ENCODE data around the gene ZRSR2.
"Not testable (repeated sequence)": the region's sequence is repeated elsewhere in the genome, so short reads cannot be mapped to it uniquely, and the experiment has no call there.

ZRSR2 gene

GRCh38 chrX:15804563-15804962 is 14.3 kb downstream of the ZRSR2 start:
- DNase-seq (ENCODE audit: low read depth), result no peak

DNA sequence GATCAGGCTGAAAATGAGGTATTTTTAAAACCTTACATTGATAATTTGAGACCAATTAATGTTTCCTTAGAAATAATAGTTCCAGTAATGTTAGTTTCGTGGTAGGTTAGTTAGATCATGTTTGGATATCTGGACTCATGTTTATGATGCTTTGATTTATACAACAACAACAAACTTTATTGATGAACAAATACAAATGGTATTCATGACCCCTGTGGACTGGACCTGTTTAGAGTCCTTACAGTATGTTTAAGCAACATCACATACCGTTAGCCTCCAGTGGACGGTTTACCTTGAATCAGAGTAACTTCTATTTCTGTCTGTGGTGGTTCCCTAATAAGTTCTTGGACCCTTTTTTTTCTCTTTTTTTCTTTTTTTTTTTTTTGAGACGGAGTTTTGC is 18.0 kb downstream of the ZRSR2 start:
- no peak for DNase-seq (ENCODE audit: low read depth)

DNA sequence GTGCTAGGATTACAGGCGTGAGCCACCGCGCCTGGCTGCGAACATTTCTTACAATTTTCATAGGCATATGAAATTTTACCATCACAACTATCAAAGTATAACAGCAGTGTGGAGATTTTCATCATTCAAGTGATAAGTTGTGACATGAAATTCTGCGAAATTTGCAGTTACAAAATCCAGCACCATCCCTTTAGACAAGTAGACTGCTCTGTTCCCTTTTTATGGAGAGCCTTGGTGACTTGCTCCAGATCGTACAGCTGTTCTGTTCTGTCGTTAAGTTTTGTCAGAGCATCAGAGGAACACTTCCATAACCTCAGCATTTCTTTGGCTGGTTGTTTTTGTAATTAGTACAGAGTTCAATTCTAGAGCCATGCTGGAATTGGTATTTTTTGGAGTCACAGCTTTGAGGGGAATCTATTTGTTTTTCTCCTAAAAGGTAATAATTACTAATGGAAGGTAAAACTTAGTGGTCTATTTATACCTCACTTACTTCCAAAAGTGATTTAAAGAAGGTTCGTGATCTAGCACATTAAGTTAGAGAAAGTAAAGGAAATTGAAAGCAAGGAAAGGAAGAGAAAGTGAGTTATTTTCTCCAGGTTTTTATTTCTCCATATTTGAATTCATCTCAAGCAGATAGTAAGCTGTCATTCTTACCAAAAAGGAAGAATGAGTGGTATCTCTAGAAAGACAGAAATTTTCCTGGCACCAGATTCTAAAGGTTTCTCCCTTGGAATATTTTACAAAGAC is 22.1 kb downstream of the ZRSR2 start:
- no peak for DNase-seq (ENCODE audit: low read depth)

GRCh38 chrX:15813416-15813815 is 23.1 kb downstream of the ZRSR2 start:
- DNase-seq (ENCODE audit: low read depth), result no peak

DNA sequence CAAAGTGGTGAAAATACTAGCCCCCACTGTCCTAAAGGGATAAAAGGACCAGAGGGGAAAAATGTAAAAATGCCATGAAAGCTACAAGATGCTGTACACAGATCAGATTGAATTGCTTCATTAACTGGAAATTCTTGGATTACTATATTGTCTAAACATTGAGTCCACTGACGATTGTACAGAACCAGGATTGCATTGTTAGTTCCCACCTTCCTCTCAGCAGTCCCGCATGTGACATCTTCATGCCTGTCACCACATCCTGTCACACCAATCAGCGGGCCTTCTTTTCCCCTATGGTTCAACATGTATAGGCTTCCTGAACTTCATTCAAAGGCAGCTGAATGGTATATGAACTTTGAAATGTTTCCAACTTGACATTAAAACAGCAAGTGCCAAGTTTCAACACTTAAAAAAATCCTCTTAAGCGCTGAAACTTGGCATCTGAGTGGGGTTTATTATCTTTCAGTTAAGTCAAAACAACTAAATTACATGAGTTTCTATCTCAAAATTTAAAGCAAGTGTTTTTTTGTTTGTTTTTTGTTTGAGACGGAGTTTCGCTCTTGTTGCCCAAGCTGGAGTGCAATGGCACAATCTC is 24.6 kb downstream of the ZRSR2 start:
- no peak for DNase-seq (ENCODE audit: low read depth)

DNA sequence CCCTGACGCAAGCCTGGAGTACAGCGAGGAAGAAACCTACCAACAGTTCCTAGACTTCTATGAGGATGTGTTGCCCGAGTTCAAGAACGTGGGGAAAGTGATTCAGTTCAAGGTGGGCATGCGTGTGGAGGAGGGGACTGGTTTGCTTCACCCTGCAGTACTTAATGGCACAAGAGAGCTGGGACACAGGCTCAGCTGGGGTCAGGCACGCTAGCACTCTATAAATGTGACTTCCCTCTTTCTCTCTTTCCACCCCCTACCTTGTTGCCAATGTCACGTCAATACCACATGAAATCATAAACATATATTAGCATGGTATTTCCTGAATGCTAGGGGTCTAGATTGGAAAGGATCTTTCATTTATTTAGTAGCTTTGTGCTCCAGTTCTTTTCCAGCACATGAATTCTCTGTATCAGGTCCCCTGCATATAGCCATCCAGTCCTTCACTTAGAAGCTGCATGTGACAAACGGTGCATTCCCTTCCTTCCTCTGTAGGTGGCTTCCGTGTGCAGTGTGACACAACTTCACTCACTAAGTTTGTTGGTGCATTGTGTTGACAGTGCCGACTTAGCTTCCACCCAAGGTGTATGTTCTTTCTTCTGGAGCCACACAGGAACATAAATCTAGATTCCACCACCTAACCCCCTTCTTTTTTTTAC is 25.6 kb downstream of the ZRSR2 start:
- DNase-seq (ENCODE audit: low read depth), result no peak

- no peak for DNase-seq (ENCODE audit: low read depth)
These were observed 26.1 kb downstream of the ZRSR2 start for GRCh38 chrX:15816438-15816809.

- peak; percentile 29 for DNase-seq (ENCODE audit: low read depth)
These were observed 26.6 kb downstream of the ZRSR2 start for GRCh38 chrX:15816886-15817285.

- no peak for DNase-seq (ENCODE audit: low read depth)
These were observed 30.1 kb downstream of the ZRSR2 start for GRCh38 chrX:15820106-15821073.

- DNase-seq (ENCODE audit: low read depth), result no peak
These were observed 32.6 kb downstream of the ZRSR2 start for GRCh38 chrX:15822922-15823321.

DNA sequence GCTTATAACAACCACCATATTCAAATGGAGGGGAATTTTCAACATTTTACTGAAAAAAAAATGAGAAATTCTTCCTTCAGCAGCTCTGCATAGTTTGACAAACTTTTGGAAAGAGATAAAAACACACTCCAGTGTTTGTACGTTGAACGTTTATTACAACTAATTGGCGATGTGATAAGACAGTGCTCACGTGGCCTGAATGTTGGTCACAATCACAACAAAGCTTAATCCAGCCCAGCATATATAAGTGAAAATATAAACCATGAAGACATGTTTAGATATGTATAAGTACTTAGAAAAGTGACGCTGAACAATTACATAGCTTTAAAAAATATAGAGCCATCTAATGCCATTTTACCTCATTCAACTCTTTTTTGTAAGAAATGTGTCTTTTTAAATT is 35.7 kb downstream of the ZRSR2 start:
- DNase-seq (ENCODE audit: low read depth), result no peak

DNA sequence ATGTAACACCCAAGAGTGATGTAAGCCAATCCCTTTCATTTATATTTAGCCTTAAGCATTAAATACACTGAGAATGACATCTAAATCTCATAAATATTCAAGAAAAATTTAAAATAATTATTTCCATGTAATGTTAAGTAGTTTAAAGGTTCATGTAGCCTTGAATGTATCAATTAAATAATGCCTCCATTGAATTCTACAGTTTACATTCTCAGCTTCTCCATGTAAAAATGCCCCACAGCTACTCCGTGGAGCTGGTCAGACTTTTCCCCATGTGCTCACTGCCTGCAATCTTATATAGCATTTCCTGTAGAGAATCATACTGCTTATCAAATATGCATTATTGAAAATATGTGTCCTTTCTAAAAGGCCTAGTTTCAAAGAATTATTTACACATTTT is 38.9 kb downstream of the ZRSR2 start:
- DNase-seq (ENCODE audit: low read depth), result no peak

- DNase-seq (ENCODE audit: low read depth), result not testable (repeated sequence)
These were observed 41.1 kb downstream of the ZRSR2 start for GRCh38 chrX:15831347-15831746.

- no peak for DNase-seq (ENCODE audit: low read depth)
These were observed 43.8 kb downstream of the ZRSR2 start for GRCh38 chrX:15834053-15834452.

DNA sequence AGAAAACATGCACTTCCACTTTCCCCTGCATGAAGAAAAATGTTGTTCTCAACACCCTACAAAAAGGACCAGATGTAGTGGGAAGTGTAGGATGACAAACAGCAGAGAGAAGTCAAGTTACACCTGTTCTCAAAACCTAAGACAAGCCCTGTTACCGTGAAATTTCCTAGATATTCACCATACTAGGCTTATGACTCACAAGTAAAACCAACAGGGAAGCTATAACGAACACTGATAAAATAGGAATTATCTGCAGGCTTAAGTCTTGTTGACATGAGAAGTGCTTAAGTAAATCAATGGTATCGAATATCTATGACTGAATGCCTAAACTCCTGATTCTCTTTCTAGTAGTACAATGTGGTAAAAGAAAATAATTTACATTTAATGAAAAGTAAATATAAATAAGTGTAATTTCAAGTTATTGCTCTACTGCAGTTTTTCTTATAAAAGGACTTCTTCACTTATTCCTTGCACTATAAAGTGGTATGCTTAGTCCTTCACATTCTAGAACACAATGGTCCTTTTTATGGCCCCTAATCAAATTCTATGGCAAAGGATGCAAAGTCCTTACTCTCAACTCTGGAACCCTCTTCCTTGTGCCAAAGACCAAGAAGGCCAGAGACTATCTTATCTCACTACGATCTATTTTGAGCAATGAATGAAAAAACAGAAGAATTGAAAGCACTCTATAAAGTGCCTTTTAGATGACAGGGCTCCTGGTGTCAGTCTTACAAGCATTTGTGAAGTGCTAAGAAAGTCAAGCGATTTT is 44.7 kb downstream of the ZRSR2 start:
- DNase-seq (ENCODE audit: low read depth), result no peak

DNA sequence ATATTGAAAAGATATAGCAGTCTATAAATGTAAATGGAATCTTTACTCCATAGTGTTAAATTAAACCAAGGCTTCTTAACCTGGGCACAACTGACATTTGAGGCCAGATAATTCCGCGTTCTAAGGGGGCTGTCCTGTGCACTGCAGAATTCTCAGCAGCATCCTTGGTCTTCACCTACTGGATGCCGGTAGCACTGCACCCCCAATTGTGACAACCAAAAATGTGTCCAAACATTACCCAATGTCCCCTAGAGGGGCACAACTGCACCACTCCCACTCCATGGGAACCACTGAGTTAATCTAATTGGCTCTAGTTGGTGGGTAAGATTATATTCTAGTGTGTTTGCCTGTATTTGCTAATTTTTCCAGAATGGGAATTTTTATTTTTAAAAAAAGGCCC is 47.7 kb downstream of the ZRSR2 start:
- no peak for DNase-seq (ENCODE audit: low read depth)

DNA sequence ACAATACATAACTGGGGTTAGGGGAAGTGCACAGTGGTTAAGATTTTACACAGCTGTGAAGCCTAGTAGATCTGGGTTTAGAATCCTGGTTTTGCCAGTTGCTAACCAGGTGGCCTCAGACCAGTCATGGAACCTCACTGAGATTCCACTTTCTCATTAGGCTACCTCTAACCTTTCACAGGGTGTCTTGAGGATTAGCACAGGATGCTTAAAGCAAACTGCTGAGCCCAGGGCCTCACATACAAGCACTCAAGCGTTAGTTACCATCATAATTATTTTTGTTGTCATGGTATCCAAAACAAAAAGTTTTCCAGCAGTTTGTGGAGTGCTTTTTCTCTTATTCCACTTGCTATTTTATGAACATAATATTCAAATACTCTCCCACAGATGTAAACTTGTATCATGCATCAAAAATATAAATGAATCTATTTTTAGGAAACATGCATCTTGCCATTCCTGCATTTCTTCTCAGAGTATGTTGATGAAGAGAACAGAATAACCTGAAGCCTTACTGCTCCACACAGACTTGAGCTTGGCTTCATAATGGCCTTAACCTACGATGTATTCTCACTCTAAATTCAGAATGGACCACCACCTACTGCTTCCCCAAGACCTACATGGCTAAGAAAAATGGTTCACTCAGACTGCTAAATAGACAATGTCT is 51.7 kb downstream of the ZRSR2 start:
- no peak for DNase-seq (ENCODE audit: low read depth)

DNA sequence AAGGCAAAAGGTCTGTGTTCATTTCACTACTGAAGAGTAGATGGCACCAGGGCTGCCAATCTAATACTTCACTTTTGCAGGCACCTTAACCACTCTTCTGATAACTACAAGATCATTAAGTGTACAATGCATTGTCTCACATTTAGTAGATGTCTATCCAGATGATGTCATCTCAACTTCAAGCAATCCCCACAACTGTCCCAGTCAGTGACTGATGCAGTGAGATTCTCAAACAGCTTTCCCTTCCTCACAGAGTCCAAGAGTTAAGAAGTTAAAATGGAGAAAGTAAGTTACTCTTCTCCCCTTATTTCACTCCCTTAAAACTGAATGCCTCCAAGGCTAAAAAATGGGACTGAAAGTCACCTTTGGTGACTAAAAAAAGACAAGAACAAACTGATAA is 53.7 kb downstream of the ZRSR2 start:
- no peak for DNase-seq (ENCODE audit: low read depth)

DNA sequence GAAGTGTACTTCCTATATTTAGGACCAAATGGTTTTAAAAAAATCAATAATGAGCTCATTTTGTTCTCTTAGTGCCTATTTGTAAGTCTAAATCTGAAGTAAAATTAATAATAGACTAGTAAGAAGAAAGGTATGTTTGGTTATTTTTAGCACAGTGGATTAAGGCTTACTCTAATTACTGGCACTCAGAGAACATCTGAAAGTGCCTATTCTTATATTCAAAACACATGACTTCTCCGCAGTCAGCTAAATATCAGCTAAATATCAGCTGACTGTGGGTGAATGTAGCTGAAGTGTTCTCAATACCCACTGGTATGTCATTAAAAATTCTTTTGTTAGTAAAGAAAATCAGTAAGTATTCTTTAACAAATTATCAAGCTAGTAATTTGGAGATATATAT is 58.3 kb downstream of the ZRSR2 start:
- no peak for DNase-seq (ENCODE audit: low read depth)

- no peak for DNase-seq (ENCODE audit: low read depth)
These were observed 59.3 kb downstream of the ZRSR2 start for GRCh38 chrX:15849555-15849954.

DNA sequence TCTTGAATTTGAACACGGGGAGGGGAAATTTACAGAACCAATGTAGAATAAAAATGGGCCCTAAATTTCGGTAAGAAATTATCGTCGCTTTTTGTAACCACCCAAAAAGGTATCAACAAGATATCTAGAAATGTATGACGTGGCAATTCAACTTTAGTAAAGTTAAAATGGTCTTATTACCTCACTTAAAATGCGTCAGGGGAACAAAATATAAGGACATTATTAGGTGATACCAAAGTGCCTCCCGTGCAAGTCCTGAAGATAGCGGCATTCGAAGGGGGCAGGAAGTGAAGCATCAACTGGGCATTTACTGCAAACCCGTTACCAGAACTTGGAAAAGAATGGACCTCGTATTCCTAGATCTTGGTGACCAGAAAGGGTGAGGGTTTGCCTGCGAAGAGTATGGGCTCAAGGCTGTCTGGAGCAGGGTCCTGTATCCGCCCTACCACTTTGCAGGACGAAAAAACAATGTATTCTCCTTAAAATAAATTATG is 63.3 kb downstream of the ZRSR2 start:
- DNase-seq (ENCODE audit: low read depth), result no peak
